HG03159 (cell line): ENCODE data around the gene GMPPA.

Experiments used
- ATAC-seq: cut with Tn5 transposase; IDR thresholded peaks from one replicate; pipeline ENCODE4 v1.9.1; 2021; ENCODE audit warnings: mild to moderate bottlenecking, moderate library complexity; ENCODE audit not compliant: unreplicated experiment

GMPPA gene

DNA sequence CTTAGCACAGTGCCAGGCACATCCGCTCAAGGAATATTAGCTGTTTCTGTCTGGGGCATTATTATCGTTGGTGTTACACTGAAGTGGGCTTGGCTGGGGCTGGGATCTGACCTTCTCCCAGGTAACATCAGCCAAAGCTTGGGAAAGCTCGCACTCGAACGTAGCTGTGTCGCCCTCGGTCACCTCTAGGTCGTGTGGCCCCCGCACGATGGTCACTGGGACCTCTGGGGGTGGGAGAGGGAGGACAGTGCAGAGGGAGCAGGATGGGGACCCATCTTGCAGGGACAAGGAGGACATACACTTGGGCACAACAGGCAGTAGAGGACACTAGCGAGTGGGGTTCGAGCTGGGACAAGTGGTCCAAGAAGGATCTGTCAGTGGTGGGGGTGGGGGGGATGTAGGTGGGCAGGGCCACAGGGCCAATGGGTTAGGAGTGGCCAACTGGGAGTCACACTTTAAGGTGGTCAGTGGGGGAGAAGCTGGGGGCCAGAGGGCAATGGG lies 54.8 kb downstream of the GMPPA start:
- ATAC-seq = no peak

DNA sequence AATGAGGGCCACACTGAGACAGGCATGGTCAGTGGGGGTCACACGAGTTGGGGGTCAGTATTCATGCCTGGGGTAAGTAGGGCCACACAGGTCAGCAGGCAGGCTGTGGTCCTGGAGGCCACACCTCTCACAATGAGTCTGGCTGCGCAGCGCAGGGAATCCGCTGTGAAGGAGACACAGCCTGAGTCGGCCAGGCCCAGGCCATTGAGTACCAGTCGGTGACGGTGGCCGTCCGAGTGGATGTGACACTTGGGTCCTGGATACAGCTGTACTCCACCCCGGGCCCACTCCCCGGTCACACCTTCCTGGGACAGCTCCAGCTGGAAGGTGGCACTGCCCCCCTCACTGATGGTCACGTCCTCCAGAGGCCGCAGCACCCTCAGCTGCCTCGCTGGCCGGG lies 55.7 kb downstream of the GMPPA start:
- ATAC-seq = no peak

DNA sequence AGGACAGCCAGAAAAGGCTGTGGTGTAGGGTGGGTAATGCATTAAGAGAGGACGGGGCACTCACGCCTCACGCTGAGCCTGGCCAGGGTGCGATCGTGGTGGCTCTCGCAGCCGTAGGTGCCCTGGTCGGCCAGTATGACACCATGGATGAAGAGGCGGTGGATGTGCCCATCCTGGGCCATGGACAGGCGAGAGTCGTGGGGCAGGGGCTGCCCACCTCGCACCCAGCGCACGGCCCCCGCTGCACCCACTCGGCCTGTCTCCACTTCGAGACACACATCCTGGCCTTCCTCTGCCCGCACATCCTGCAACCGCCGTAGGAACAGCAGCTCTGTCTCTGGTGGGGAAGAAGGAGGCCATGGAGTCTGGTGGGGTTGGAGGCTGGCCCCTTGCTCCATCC lies 57.3 kb downstream of the GMPPA start:
- no peak for ATAC-seq

DNA sequence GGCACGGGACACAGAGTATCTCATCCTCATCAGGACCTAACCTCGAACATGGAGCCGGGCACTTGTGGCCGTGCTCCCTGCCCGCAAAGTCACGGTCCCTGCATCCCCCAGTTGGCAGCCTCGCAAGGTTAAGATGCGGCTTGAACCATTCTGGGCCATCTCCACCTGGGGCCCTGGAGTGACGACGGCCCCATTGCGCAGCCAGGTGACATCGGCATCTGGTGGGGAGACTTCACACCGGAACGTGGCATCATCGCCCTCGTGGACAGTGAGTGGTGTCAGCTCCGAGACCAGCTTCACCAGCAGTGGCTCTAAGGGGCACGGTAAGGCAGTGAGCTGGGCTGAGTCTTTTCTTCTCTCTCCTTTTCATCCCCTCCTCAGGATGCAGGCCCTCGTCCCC lies 57.7 kb downstream of the GMPPA start:
- no peak for ATAC-seq
